Measurements from ENCODE around the gene EPHB2. TPM values are rescaled to one million over a fixed set of nuclear protein-coding genes. Genes with fewer than 3 reads are reported as not detected.

EPHB2 gene
- total and polyA plus RNA-seq, 2 of the 13 experiments (the other 11 are each of a cell fraction or from before 2014, with no cell fraction given): 0.03 to 0.11 TPM

DNA sequence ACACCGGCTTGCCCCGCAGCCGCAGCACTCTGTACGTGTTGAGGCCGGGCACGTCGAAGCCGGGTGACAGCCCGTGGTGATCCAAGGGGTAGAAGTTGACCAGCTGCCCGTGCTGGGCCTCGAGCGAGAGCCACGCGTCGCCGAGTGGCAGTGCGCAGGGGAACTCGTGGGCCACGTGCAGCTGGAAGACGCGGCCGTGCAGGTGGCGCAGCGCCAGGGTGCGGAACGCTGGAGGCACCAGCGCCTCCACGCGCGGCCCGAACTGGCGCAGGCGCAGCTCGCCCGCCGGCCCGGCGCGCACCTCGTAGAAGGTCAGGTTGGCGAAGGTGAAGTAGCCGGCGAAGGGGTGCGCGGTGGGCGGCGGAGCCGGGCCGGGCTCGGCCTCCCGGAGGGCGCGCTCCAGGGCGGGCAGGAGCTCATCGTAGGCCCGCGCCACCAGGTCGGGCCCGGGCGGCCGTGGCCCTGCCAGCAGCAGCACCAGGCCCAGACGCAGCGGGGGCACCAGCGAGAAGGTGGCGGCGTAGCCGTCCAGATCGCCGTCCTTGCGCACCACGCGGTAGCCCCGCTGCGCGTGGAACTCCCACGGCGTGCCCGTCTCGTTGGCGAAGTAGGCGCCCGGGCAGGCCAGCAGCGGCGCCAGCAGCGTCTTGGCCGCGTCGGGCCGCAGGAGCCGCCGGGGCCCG is 242.6 kb downstream of the EPHB2 start (continued):
- TF ChIP-seq, protein P1, sequence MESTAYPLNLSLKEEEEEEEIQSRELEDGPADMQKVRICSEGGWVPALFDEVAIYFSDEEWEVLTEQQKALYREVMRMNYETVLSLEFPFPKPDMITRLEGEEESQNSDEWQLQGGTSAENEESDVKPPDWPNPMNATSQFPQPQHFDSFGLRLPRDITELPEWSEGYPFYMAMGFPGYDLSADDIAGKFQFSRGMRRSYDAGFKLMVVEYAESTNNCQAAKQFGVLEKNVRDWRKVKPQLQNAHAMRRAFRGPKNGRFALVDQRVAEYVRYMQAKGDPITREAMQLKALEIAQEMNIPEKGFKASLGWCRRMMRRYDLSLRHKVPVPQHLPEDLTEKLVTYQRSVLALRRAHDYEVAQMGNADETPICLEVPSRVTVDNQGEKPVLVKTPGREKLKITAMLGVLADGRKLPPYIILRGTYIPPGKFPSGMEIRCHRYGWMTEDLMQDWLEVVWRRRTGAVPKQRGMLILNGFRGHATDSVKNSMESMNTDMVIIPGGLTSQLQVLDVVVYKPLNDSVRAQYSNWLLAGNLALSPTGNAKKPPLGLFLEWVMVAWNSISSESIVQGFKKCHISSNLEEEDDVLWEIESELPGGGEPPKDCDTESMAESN (CRISPR knock-in tag; conservative IDR thresholded peaks at IDR 0.05): no peak
- no peak for TF ChIP-seq ZNF816 (CRISPR knock-in tag; IDR thresholded peaks at IDR 0.05; ENCODE audit: borderline replicate concordance)
- TF ChIP-seq, protein P2, sequence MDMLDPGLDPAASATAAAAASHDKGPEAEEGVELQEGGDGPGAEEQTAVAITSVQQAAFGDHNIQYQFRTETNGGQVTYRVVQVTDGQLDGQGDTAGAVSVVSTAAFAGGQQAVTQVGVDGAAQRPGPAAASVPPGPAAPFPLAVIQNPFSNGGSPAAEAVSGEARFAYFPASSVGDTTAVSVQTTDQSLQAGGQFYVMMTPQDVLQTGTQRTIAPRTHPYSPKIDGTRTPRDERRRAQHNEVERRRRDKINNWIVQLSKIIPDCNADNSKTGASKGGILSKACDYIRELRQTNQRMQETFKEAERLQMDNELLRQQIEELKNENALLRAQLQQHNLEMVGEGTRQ (IDR thresholded peaks at IDR 0.05; ENCODE audit: low read depth, low read length): no peak
- TF ChIP-seq, protein P2 (CRISPR knock-in tag; IDR thresholded peaks at IDR 0.05; ENCODE audit: borderline replicate concordance): no peak
- no peak for TF ChIP-seq RORA (CRISPR knock-in tag; IDR thresholded peaks at IDR 0.05)
- TF ChIP-seq ZNF557 (CRISPR knock-in tag; IDR thresholded peaks at IDR 0.05): no peak
- TF ChIP-seq, protein P3, sequence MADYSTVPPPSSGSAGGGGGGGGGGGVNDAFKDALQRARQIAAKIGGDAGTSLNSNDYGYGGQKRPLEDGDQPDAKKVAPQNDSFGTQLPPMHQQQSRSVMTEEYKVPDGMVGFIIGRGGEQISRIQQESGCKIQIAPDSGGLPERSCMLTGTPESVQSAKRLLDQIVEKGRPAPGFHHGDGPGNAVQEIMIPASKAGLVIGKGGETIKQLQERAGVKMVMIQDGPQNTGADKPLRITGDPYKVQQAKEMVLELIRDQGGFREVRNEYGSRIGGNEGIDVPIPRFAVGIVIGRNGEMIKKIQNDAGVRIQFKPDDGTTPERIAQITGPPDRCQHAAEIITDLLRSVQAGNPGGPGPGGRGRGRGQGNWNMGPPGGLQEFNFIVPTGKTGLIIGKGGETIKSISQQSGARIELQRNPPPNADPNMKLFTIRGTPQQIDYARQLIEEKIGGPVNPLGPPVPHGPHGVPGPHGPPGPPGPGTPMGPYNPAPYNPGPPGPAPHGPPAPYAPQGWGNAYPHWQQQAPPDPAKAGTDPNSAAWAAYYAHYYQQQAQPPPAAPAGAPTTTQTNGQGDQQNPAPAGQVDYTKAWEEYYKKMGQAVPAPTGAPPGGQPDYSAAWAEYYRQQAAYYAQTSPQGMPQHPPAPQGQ (CRISPR knock-in tag; IDR thresholded peaks at IDR 0.05; ENCODE audit: borderline replicate concordance): no peak
- TF ChIP-seq, protein P4, sequence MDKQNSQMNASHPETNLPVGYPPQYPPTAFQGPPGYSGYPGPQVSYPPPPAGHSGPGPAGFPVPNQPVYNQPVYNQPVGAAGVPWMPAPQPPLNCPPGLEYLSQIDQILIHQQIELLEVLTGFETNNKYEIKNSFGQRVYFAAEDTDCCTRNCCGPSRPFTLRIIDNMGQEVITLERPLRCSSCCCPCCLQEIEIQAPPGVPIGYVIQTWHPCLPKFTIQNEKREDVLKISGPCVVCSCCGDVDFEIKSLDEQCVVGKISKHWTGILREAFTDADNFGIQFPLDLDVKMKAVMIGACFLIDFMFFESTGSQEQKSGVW (CRISPR knock-in tag; IDR thresholded peaks at IDR 0.05; ENCODE audit: borderline replicate concordance): no peak

Measured in HepG2 (cell line).